T-helper 17 cell (primary cell): ENCODE results near the gene SPATC1L. TPM values are rescaled to one million over a fixed set of nuclear protein-coding genes. Genes with fewer than 3 reads are reported as not detected.
"Not testable (repeated sequence)": the region's sequence is repeated elsewhere in the genome, so short reads cannot be mapped to it uniquely, and the experiment has no call there.

Source experiments
- ATAC-seq: fragments of 150-1000 bp; cut with Tn5 transposase; 2 replicates; pipeline ENCODE4 v1.10.0; 2021; ENCODE audit warnings: mild to moderate bottlenecking, moderate library complexity
- DNase-seq, 3 donors: peaks; one replicate each; pipeline versions ENCODE4 v3.0.0 to v3.0.0-alpha.2; 2020 to 2021
- H3K9me3 ChIP-seq: one replicate; pipeline ENCODE4 v1.7.0; 2013; ENCODE audit warnings: low read length, mild to moderate bottlenecking; ENCODE audit not compliant: control insufficient read depth, poor library complexity, severe bottlenecking
- H3K27ac Mint-ChIP-seq: one replicate; pipeline ENCODE4 v1.8.0; 2022; ENCODE audit warnings: mild to moderate bottlenecking, moderate library complexity, mixed read lengths
- H3K27me3 Mint-ChIP-seq: one replicate; pipeline ENCODE4 v1.8.0; 2022; ENCODE audit warnings: mixed read lengths
- H3K36me3 Mint-ChIP-seq: one replicate; pipeline ENCODE4 v1.8.0; 2022; ENCODE audit warnings: low read depth, mixed read lengths
- H3K4me1 Mint-ChIP-seq: one replicate; pipeline ENCODE4 v1.8.0; 2022; ENCODE audit warnings: mild to moderate bottlenecking, mixed read lengths
- H3K4me3 Mint-ChIP-seq: one replicate; pipeline ENCODE4 v1.8.0; 2022; ENCODE audit warnings: mild to moderate bottlenecking, moderate library complexity, mixed read lengths
- total RNA-seq, 4 donors: library from RNA in 2 of 4; stranded (reverse) in 2 of 4; gene quantifications; one replicate each; pipeline ENCODE4 v1.2.3 and lab custom pipeline; 2022 to 2026

SPATC1L gene
- total RNA-seq, 2 donors from 2014 or later: 2.6 to 3.1 TPM

DNA sequence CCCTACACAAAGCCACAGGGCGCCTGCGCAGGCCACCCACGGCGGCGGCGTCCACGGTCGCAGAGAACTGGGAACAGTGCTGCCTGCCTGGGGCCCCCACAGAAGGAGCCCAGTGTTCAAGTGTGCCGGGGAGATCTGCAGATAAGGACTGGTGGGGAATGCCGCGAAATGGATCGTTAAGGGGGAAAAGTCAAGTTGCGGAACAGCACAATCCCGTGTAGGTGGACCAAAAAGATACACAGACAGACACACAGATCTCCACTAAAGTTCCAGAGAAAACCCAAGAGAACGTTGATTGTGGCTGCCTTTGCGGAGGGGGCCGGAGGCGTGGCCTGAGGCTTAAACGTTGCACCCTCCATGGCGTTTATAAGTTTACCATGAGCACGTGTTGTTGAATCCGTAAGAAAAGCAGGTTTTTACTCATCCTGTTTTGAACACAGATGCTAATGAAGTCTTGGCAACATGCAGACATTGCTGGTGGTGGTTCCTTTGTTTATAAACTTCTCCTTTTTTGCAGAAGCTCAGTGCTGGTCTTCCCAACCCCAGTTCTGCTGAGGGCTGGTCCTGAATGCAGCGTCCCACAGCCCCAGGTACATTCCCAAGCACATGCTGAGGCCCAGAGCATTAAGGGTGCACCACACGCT is 4.1 kb downstream of the SPATC1L start:
- ATAC-seq (no peak), DNase-seq (no peak)
- Mint-ChIP-seq H3K4me3 (no peak overlapping the region), H3K27me3 (no peaks in the 10 kb centered on the region), H3K36me3 (no peaks in the 10 kb centered on the region), H3K27ac (no peak overlapping the region), H3K4me1 (no peaks in the 10 kb centered on the region)
- no peaks in the 10 kb centered on the region for H3K9me3 ChIP-seq

DNA sequence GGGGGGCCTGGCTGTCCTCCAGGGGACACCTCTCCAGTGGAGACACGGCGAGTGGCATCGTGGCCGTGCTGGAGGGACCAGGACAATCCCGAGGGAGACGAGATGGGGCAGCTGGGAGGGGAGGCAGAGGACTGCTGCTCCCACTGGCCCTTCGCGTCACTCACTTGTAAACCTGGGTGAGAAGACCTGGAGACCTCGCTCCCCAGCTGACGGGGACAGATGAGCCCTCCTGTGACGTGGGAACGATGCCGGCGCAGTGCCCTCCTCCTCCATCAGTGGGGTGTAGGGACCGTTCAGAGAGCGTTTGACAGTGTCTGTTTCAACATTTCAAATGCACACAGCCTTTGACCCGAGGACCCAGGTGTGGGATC is 4.6 kb downstream of the SPATC1L start:
- no peak overlapping the region for H3K4me3 Mint-ChIP-seq
- no peaks in the 10 kb centered on the region for H3K4me1 Mint-ChIP-seq
- DNase-seq (no peak), ATAC-seq (no peak)
- no peaks in the 10 kb centered on the region for H3K27me3 Mint-ChIP-seq
- no peak overlapping the region for H3K27ac Mint-ChIP-seq
- no peaks in the 10 kb centered on the region for H3K9me3 ChIP-seq
- no peaks in the 10 kb centered on the region for H3K36me3 Mint-ChIP-seq

DNA sequence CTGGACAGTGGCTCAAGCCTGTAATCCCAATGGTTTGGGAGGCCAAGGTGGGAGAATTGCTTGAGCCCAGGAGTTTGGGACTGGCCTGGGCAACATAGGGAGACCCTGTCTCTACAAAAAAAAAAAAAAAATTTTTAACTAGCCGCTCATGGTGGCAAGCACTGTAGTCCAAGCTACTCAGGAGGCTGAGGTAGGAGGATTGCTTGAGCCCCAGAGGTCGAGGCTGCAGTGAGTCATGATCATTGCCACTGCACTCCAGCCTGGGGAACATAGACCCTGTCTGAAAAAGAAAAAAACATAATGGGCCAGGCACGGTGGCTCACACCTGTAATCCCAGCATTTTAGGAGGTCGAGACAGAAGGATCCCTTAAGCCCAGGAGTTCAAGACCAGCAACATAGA is 5.3 kb downstream of the SPATC1L start:
- Mint-ChIP-seq H3K27me3 (no peaks in the 10 kb centered on the region), H3K4me1 (no peaks in the 10 kb centered on the region), H3K4me3 (no peak overlapping the region), H3K27ac (no peak overlapping the region), H3K36me3 (no peaks in the 10 kb centered on the region)
- no peaks in the 10 kb centered on the region for H3K9me3 ChIP-seq
- DNase-seq: no peak
- ATAC-seq: no peak

- not testable (repeated sequence) for H3K9me3 ChIP-seq, DNase-seq, H3K4me1 Mint-ChIP-seq, ATAC-seq, H3K27ac Mint-ChIP-seq, H3K36me3 Mint-ChIP-seq, H3K27me3 Mint-ChIP-seq, H3K4me3 Mint-ChIP-seq
Observed at GRCh38 chr21:46176443-46177129, 7.7 kb downstream of the SPATC1L start.

GRCh38 chr21:46173573-46173972 is 10.7 kb downstream of the SPATC1L start:
- no peaks in the 10 kb centered on the region for H3K27me3 Mint-ChIP-seq
- H3K4me1 Mint-ChIP-seq: no peaks in the 10 kb centered on the region
- ATAC-seq (no peak), DNase-seq (no peak)
- H3K36me3 Mint-ChIP-seq: peaks cover 3% of the 10 kb centered on the region
- H3K9me3 ChIP-seq: no peaks in the 10 kb centered on the region
- H3K4me3 Mint-ChIP-seq: no peak overlapping the region
- H3K27ac Mint-ChIP-seq: no peak overlapping the region

DNA sequence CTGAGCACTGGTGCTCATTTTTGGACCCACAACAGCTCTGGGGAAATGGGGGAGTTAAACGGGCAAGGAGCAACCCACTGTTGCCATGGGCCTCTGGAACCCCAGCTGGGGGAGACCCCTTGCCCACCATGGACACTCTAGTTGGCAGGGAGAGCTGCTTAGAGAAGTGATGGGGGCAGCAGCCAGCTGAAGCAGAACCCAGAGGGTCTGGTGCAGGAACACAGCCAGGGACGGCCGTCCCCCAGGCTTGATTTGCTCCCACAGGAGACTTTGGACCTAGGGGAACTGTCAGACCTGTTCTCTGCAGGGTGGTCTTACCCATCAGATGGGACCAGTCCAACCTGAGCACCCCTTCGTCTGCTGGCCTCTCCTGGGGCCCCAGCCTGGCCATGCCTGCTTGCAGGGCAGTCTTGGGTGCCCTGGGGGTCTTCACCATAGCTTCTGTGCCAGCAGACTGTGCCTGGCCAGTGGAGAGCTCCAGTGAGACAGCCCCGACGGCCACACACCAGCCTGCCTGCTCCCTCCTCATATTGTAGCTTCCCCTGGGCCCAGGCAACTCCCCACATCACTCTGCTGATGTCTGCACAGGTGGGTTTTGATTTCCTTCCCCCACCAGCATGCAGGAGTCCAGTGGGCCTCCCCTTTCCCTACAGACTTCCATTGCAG is 11.3 kb downstream of the SPATC1L start:
- Mint-ChIP-seq H3K27me3 (no peaks in the 10 kb centered on the region), H3K4me3 (no peak overlapping the region), H3K27ac (no peak overlapping the region), H3K36me3 (peaks cover 3% of the 10 kb centered on the region), H3K4me1 (no peaks in the 10 kb centered on the region)
- DNase-seq (no peak), ATAC-seq (no peak)
- no peaks in the 10 kb centered on the region for H3K9me3 ChIP-seq

DNA sequence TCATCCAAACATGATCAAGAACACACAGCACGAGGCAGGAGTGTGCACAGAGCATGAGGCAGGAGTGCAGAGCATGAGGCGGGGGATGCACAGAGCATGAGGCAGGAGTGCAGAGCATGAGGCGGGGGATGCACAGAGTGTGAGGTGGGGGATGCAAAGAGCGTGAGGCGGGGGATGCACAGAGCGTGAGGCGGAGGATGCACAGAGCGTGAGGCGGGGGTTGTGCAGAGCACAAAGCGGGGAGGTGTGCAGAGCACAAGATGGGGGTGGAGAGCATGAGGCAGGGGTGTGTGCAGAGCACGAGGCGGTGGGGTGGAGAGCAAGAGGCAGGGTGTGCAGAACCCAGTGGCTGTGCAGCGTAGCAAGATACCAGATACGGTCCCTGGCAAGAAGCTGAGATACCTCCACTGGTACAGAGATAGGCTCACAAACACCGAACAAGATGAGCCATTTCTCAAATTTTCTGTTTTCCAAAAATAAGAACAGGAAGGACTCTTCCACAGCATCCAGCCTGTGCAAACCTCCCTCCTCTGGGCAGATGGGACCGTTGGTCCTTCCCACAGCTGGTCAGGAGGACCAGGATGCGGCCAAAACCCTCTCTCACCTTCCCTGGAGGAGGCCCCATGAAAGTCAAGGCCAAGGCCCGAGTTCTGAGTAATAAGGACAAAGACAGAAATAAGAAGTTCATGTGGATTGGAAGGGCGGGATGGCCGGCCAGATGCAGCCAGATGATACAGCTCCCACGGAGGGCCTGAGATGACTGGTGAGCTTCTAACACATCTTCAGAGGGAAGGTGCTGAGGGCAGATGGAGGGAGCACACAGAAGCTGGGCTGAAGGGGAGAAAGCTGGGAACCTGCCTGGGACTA is 12.0 kb downstream of the SPATC1L start:
- no peak for DNase-seq
- ATAC-seq: no peak
- peaks cover 3% of the 10 kb centered on the region for H3K36me3 Mint-ChIP-seq
- H3K9me3 ChIP-seq: no peaks in the 10 kb centered on the region
- H3K27ac Mint-ChIP-seq: no peak overlapping the region
- H3K27me3 Mint-ChIP-seq: no peaks in the 10 kb centered on the region
- no peaks in the 10 kb centered on the region for H3K4me1 Mint-ChIP-seq
- H3K4me3 Mint-ChIP-seq: no peak overlapping the region

DNA sequence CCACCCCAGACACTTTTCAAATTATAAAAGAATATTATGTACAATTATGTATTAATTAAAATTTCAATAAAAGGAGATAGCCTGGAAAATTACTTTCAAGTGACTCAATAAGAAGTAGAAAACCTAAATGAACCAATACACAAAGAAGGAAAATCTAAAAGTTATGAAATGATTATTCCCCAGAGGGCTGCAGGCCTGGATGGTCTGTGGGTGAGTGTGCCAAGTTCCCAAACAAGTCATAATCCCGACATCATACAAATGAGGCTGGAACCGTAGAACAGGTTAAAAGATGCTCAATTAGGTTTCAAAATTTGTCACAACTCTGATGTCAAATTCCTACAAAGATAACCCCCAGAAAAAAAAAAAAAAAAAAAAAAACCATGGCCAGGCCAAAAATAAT is 12.7 kb downstream of the SPATC1L start:
- ATAC-seq (no peak), DNase-seq (no peak)
- H3K27me3 Mint-ChIP-seq: no peaks in the 10 kb centered on the region
- H3K4me1 Mint-ChIP-seq: no peaks in the 10 kb centered on the region
- H3K36me3 Mint-ChIP-seq: peaks cover 3% of the 10 kb centered on the region
- no peak overlapping the region for H3K27ac Mint-ChIP-seq
- no peaks in the 10 kb centered on the region for H3K9me3 ChIP-seq
- H3K4me3 Mint-ChIP-seq: no peak overlapping the region

DNA sequence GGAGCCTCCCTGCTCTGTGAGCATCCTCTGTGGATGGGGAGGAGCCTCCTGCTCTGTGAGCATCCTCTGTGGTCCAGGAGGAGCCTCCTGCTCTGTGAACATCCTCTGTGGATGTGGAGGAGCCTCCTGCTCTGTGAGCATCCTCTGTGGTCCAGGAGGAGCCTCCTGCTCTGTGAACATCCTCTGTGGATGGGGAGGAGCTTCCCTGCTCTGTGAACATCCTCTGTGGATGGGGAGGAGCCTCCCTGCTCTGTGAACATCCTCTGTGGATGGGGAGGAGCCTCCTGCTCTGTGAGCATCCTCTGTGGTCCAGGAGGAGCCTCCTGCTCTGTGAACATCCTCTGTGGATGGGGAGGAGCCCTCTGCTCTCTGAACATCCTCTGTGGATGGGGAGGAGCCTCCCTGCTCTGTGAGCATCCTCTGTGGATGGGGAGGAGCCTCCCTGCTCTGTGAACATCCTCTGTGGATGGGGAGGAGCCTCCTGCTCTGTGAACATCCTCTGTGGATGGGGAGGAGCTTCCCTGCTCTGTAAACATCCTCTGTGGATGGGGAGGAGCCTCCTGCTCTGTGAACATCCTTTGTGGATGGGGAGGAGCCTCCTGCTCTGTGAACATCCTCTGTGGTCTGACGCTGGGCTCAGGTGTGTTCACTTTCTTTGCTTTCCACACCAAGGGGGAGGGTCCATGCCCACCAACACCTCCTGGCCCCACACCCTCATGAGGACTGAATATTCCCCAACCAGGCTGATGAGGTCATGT is 13.6 kb downstream of the SPATC1L start:
- not testable (repeated sequence) for H3K4me1 Mint-ChIP-seq, H3K9me3 ChIP-seq, H3K27ac Mint-ChIP-seq, H3K27me3 Mint-ChIP-seq, H3K36me3 Mint-ChIP-seq, H3K4me3 Mint-ChIP-seq, DNase-seq, ATAC-seq

DNA sequence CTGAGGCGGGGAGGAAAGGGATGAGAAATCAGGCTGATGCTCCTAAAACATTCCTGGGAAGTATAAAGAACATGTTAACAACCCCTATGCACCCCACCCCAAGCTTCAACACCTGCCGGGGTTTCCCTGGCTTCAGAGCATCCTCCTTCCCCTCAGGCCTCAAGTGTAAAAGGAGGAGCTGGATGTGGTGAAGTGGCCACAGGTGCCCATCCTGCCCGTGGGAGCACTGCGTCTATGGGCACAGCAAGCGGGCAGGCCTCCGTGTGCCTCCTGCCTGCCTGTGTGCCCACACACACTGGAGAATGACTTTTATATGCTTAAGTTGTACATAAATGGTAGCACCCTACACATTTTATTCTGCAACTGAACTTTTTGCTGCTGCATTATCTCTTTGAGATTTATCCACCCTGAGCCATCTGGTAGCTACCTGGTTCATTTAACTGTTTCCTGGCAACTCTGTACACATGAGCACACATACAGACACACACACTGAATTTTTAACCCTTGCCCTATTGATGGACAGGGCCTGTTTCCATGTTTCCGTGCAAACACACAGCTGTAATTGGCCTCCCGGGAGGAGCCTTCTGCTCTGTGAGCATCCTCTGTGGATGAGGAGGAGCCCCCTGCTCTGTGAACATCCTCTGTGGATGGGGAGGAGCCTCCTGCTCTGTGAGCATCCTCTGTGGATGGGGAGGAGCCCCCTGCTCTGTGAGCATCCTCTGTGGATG is 15.4 kb downstream of the SPATC1L start:
- ATAC-seq: no peak

GRCh38 chr21:46168238-46168637 is 16.0 kb downstream of the SPATC1L start:
- H3K4me3 Mint-ChIP-seq: no peak overlapping the region
- ATAC-seq (no peak), DNase-seq (no peak)
- peaks cover 2% of the 10 kb centered on the region for H3K4me1 Mint-ChIP-seq
- H3K27me3 Mint-ChIP-seq: peaks cover 4% of the 10 kb centered on the region
- peaks cover 2% of the 10 kb centered on the region for H3K36me3 Mint-ChIP-seq
- H3K9me3 ChIP-seq: no peaks in the 10 kb centered on the region
- H3K27ac Mint-ChIP-seq: no peak overlapping the region

More for the DNA sequence above, 15.4 kb downstream of the SPATC1L start:
- Mint-ChIP-seq H3K4me1 (no peaks in the 10 kb centered on the region), H3K36me3 (peaks cover 3% of the 10 kb centered on the region), H3K27ac (no peak overlapping the region), H3K4me3 (no peak overlapping the region), H3K27me3 (no peaks in the 10 kb centered on the region)
- H3K9me3 ChIP-seq: no peaks in the 10 kb centered on the region
- no peak for DNase-seq

- Mint-ChIP-seq H3K4me3 (no peak overlapping the region), H3K27me3 (peaks cover 11% of the 10 kb centered on the region), H3K4me1 (peaks cover 2% of the 10 kb centered on the region), H3K27ac (no peak overlapping the region), H3K36me3 (peaks cover 5% of the 10 kb centered on the region)
- ATAC-seq (no peak), DNase-seq (no peak)
- H3K9me3 ChIP-seq: no peaks in the 10 kb centered on the region
Observed at GRCh38 chr21:46165098-46165497, 19.2 kb downstream of the SPATC1L start.
